HCT116 (cell line): Measurements from ENCODE around the gene PRR36. TPM values are rescaled to one million over a fixed set of nuclear protein-coding genes. Genes with fewer than 3 reads are reported as not detected.

ENCODE experiments used
- ATAC-seq: fragments of 200-7000 bp; cut with Tn5 transposase; 2 replicates; pipeline ENCODE4 v1.9.1; 2020; ENCODE audit warnings: mild to moderate bottlenecking, moderate library complexity
- BruUV-seq: library from RNA; stranded (reverse); fragments of 400-500 nt; replicated peaks from 2 replicates; lab custom pipeline; 2021; lab: Mats Ljungman, UMichigan
- CTCF ChIA-PET: fragments of 300-600 bp; sonication (Branson Sonifier 250); formaldehyde crosslinking; loops from one replicate; lab custom pipeline; 2021; ENCODE audit warnings: antibody characterized with exemption; lab: Charles Lee
- POLR2A ChIA-PET: fragments of 300-600, 350-600 bp; sonication (Branson Sonifier 250); formaldehyde crosslinking; loops from one replicate; lab custom pipeline; 2021; ENCODE audit warnings: antibody characterized with exemption; lab: Charles Lee
- RAD21 ChIA-PET, 2 experiments: fragments of 300-600 bp; sonication (Branson Sonifier 250); formaldehyde crosslinking; loops; one replicate each; lab custom pipeline; 2023; ENCODE audit warnings: low total read pairs in 2 of 2; ENCODE audit not compliant: uncharacterized antibody in 2 of 2, unreplicated experiment in 2 of 2, low non-redundant PET in 1 of 2; lab: Charles Lee
- DNase-seq: peaks from one replicate; pipeline ENCODE4 v3.0.0-alpha.2; 2010; ENCODE audit warnings: low read depth, low spot score
- H2AFZ ChIP-seq: fragments of 200-600 bp; shearing (Covaris generic), sonication (generic); 2 replicates; pipeline ENCODE4 v1.6.1; 2017; ENCODE audit warnings: low read depth, mixed run types, mixed read lengths, antibody characterized with exemption, low read length; ENCODE audit not compliant: poor library complexity, severe bottlenecking
- H3K27ac ChIP-seq: 2 replicates; pipeline ENCODE4 v1.5.1; 2012; ENCODE audit warnings: low read depth, low read length
- H3K27me3 ChIP-seq: fragments of 200-600 bp; sonication (generic); 2 replicates; pipeline ENCODE4 v1.6.1; 2016; ENCODE audit warnings: mixed run types, low read length, mixed read lengths; ENCODE audit not compliant: insufficient read depth
- H3K36me3 ChIP-seq, 2 experiments: fragments of 200-500 bp in 1 of 2; fragments of 200-600 bp in 1 of 2; sonication (Bioruptor generic) in 1 of 2; sonication (generic) in 1 of 2; 2 replicates each; pipeline versions ENCODE4 v1.5.1 to v1.6.1; 2014 to 2016; ENCODE audit warnings: low read length in 2 of 2, inconsistent platforms in 1 of 2, mixed read lengths in 1 of 2, mixed run types in 1 of 2; ENCODE audit not compliant: insufficient read depth in 2 of 2, control insufficient read depth in 1 of 2
- H3K4me1 ChIP-seq, 2 experiments: fragments of 200-600 bp in 1 of 2; sonication (generic) in 1 of 2; 2 replicates each; pipeline versions ENCODE4 v1.5.1 to v1.6.1; 2012 to 2017; ENCODE audit warnings: low read length in 2 of 2, inconsistent platforms in 1 of 2, mild to moderate bottlenecking in 1 of 2, mixed read lengths in 1 of 2, mixed run types in 1 of 2, moderate library complexity in 1 of 2; ENCODE audit not compliant: insufficient read depth in 2 of 2, control insufficient read depth in 1 of 2
- H3K4me2 ChIP-seq: fragments of 200-600 bp; sonication (generic); 2 replicates; pipeline ENCODE4 v1.6.1; 2017; ENCODE audit warnings: mixed run types, low read length, mixed read lengths
- H3K4me3 ChIP-seq, 2 experiments: fragments of 200-600 bp in 1 of 2; sonication (generic) in 1 of 2; replicated peaks in 1 of 2; 2 replicates each; pipeline ENCODE4 v1.5.1; 2011 to 2016; ENCODE audit warnings: low read length in 2 of 2, control low read depth in 1 of 2, low read depth in 1 of 2, mild to moderate bottlenecking in 1 of 2, mixed read lengths in 1 of 2, mixed run types in 1 of 2
- H3K79me2 ChIP-seq: fragments of 200-600 bp; sonication (generic); 2 replicates; pipeline ENCODE4 v1.6.1; 2017; ENCODE audit warnings: mild to moderate bottlenecking, mixed run types, low read length, moderate library complexity, mixed read lengths; ENCODE audit not compliant: insufficient read depth
- H3K9ac ChIP-seq: fragments of 200-600 bp; sonication (generic); 2 replicates; pipeline ENCODE4 v1.6.1; 2016; ENCODE audit warnings: low read length, mixed read lengths
- H3K9me2 ChIP-seq: fragments of 200-600 bp; sonication (generic), shearing (Covaris generic); 2 replicates; pipeline ENCODE4 v1.6.1; 2017; ENCODE audit warnings: mixed run types, mild to moderate bottlenecking, moderate library complexity; ENCODE audit not compliant: insufficient read depth
- H3K9me3 ChIP-seq, 2 experiments: fragments of 200-500 bp in 1 of 2; fragments of 200-600 bp in 1 of 2; sonication (Bioruptor generic) in 1 of 2; sonication (generic) in 1 of 2; 2 replicates each; pipeline ENCODE4 v1.6.1; 2014 to 2017; ENCODE audit warnings: low read length in 2 of 2, mixed read lengths in 2 of 2, inconsistent platforms in 1 of 2, low read depth in 1 of 2, mild to moderate bottlenecking in 1 of 2, mixed run types in 1 of 2, moderate library complexity in 1 of 2; ENCODE audit not compliant: control insufficient read depth in 1 of 2, insufficient read depth in 1 of 2
- H4K20me1 ChIP-seq: fragments of 200-600 bp; sonication (generic), shearing (Covaris generic); 2 replicates; pipeline ENCODE4 v1.6.1; 2017; ENCODE audit warnings: mixed run types, mild to moderate bottlenecking, moderate library complexity; ENCODE audit not compliant: insufficient read depth
- CBX3 ChIP-seq: IDR thresholded peaks from 2 replicates; pipeline ENCODE4 v1.6.1; 2012; ENCODE audit warnings: low read depth
- CEBPB ChIP-seq: IDR thresholded peaks from 2 replicates; pipeline ENCODE4 v1.6.1; 2012; ENCODE audit warnings: low read depth
- EGR1 ChIP-seq: IDR thresholded peaks from 2 replicates; pipeline ENCODE4 v1.6.1; 2012; ENCODE audit warnings: low read depth
- EZH2 ChIP-seq: fragments of 200-600 bp; sonication (generic); IDR thresholded peaks from 2 replicates; pipeline ENCODE4 v1.6.1; 2017; ENCODE audit warnings: antibody characterized with exemption, mixed run types
- EZH2phosphoT487 ChIP-seq: fragments of 200-600 bp; IDR thresholded peaks from 2 replicates; pipeline ENCODE4 v1.6.1; 2018; ENCODE audit warnings: antibody characterized with exemption, borderline replicate concordance
- FOSL1 ChIP-seq: IDR thresholded peaks from 2 replicates; pipeline ENCODE4 v1.6.1; 2012; ENCODE audit warnings: low read depth
- POLR2A ChIP-seq: IDR thresholded peaks from 2 replicates; pipeline ENCODE4 v1.7.0; 2011; ENCODE audit warnings: borderline replicate concordance; ENCODE audit not compliant: insufficient read depth, insufficient read length; ENCODE audit errors: extremely low read depth
- POLR2AphosphoS5 ChIP-seq: IDR thresholded peaks from 2 replicates; pipeline ENCODE4 v1.6.1; 2011; ENCODE audit warnings: mild to moderate bottlenecking, low read depth, low read length, moderate library complexity
- SIN3A ChIP-seq: IDR thresholded peaks from 2 replicates; pipeline ENCODE4 v1.6.1; 2012; ENCODE audit warnings: low read depth
- SRF ChIP-seq: IDR thresholded peaks from 2 replicates; pipeline ENCODE4 v1.6.1; 2012; ENCODE audit warnings: low read depth
- TCF7L2 ChIP-seq: IDR thresholded peaks from 2 replicates; pipeline ENCODE4 v1.7.0; 2011; ENCODE audit warnings: borderline replicate concordance, inconsistent platforms; ENCODE audit not compliant: insufficient read depth, insufficient read length; ENCODE audit errors: extremely low read depth
- ZFX ChIP-seq: fragments of 450-650 bp; IDR thresholded peaks from 2 replicates; pipeline ENCODE4 v1.6.1; 2017
- ZNF274 ChIP-seq: fragments of 200-500 bp; sonication (Bioruptor generic); IDR thresholded peaks from 2 replicates; pipeline ENCODE4 v1.6.1; 2014; ENCODE audit warnings: mild to moderate bottlenecking, low read depth, low read length, inconsistent platforms
- intact Hi-C: fragments of 100-400 bp; cut with micrococcal nuclease; formaldehyde crosslinking; loops from 2 replicates; pipeline ENCODE4 v1.10.0; 2022
- total RNA-seq: library from RNA; stranded (reverse); gene quantifications from one replicate; pipeline ENCODE4 v1.2.1, GENCODE V29; 2021; ENCODE audit not compliant: unreplicated experiment
- TF ChIP-seq, protein P1 (sequence below): IDR thresholded peaks from 2 replicates; pipeline ENCODE4 v1.6.1; 2011; ENCODE audit warnings: mild to moderate bottlenecking, low read length, moderate library complexity; ENCODE audit not compliant: insufficient replicate concordance; ENCODE audit errors: extremely low read depth
- TF ChIP-seq, protein P2 (sequence below): IDR thresholded peaks from 2 replicates; pipeline ENCODE4 v1.6.1; 2012; ENCODE audit warnings: low read depth
- TF ChIP-seq, protein P3 (sequence below), 3 experiments: fragments of 200-600 bp in 1 of 3; sonication (generic) in 1 of 3; IDR thresholded peaks in 2 of 3; conservative IDR thresholded peaks in 1 of 3; 2 replicates each; pipeline ENCODE4 v1.5.1; 2012 to 2017; ENCODE audit warnings: low read depth in 2 of 3, low read length in 2 of 3, antibody characterized with exemption in 1 of 3, borderline replicate concordance in 1 of 3, control low read depth in 1 of 3, mild to moderate bottlenecking in 1 of 3, mixed read lengths in 1 of 3, mixed run types in 1 of 3, moderate library complexity in 1 of 3; ENCODE audit not compliant: insufficient read depth in 1 of 3
- TF ChIP-seq, protein P4 (sequence below): IDR thresholded peaks from 2 replicates; pipeline ENCODE4 v1.6.1; 2012
- TF ChIP-seq, protein P5 (sequence below): IDR thresholded peaks from 2 replicates; pipeline ENCODE4 v1.6.1; 2012

The PRR36 gene
- total RNA-seq, 1 experiment from 2014 or later = 7.5 TPM

DNA sequence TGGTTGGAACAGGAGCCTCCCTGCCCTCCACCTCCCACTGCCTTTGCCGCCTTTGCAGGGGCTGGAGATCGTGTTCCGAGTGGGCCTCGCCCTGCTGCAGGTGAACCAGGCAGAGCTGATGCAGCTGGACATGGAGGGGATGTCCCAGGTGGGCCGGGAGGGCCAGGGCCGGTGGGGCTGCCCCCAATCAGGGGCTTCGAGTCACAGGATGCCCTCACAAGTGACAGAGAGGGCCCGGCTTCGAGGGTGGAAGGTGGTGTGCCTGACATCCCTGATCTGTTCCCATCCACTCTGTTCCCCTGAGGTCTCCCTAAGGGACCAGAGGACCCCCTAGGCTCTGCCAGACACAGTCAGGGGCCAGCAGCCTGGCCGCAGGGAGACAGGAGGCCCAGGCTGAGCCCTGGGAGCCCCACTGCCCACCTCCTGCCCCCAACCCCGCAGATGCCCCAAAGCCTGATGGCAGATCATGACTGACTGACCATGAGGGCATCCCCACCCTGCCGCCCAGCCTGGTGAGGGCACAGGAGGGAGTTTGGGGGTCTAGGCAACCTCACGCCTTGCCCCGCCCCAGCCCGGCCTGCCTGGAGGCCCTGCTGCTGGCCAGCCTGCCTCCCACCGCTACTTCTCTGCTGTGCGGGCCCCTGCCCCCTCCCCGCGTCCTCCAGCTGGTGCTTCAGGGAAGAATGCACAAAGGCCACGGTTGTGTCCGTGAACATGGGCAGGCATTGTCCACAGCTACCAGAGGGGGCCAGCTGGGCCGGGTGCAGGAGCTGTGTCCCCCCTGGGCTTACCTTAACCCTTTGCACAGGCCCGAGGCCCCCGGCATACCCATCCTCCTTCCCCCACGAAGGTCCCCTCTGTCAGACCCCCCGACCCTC is 22.3 kb downstream of the PRR36 start:
- intact Hi-C loops = loop anchor here (5.0 kb wide), 1 partner anchor 70 kb away; the partner anchor contains the start of gene SNAPC2
- no peaks in the 10 kb centered on the region for H3K9me3 ChIP-seq

More for the DNA sequence above, 22.3 kb downstream of the PRR36 start:
- Histone ChIP-seq H4K20me1 (no peaks in the 10 kb centered on the region), H3K27me3 (no peaks in the 10 kb centered on the region), H3K79me2 (no peaks in the 10 kb centered on the region), H2AFZ (no peak overlapping the region), H3K36me3 (no peaks in the 10 kb centered on the region), H3K27ac (no peak overlapping the region), H3K4me3 (no peak overlapping the region), H3K4me1 (peaks cover 11 to 18% of the 10 kb centered on the region in 2 experiments; a peak in 3 of 4 replicates), H3K9ac (no peak overlapping the region), H3K9me2 (no peaks in the 10 kb centered on the region), H3K4me2 (no peak overlapping the region)
- CTCF ChIA-PET = interaction anchor here (0.8 to 2.8 kb wide), 8 partner anchors 8 to 400 kb away, joined by 3 to 29 read pairs (median 4); partner anchors contain the start of genes EVI5L, MAP2K7 and SNAPC2
- no peak for TF ChIP-seq TCF7L2
- no peak for TF ChIP-seq EZH2phosphoT487
- no peak for TF ChIP-seq SRF
- TF ChIP-seq POLR2AphosphoS5 = no peak
- TF ChIP-seq POLR2A = no peak
- no peak for TF ChIP-seq FOSL1
- TF ChIP-seq, protein P1, sequence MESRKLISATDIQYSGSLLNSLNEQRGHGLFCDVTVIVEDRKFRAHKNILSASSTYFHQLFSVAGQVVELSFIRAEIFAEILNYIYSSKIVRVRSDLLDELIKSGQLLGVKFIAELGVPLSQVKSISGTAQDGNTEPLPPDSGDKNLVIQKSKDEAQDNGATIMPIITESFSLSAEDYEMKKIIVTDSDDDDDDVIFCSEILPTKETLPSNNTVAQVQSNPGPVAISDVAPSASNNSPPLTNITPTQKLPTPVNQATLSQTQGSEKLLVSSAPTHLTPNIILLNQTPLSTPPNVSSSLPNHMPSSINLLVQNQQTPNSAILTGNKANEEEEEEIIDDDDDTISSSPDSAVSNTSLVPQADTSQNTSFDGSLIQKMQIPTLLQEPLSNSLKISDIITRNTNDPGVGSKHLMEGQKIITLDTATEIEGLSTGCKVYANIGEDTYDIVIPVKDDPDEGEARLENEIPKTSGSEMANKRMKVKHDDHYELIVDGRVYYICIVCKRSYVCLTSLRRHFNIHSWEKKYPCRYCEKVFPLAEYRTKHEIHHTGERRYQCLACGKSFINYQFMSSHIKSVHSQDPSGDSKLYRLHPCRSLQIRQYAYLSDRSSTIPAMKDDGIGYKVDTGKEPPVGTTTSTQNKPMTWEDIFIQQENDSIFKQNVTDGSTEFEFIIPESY = no peak
- TF ChIP-seq, protein P2, sequence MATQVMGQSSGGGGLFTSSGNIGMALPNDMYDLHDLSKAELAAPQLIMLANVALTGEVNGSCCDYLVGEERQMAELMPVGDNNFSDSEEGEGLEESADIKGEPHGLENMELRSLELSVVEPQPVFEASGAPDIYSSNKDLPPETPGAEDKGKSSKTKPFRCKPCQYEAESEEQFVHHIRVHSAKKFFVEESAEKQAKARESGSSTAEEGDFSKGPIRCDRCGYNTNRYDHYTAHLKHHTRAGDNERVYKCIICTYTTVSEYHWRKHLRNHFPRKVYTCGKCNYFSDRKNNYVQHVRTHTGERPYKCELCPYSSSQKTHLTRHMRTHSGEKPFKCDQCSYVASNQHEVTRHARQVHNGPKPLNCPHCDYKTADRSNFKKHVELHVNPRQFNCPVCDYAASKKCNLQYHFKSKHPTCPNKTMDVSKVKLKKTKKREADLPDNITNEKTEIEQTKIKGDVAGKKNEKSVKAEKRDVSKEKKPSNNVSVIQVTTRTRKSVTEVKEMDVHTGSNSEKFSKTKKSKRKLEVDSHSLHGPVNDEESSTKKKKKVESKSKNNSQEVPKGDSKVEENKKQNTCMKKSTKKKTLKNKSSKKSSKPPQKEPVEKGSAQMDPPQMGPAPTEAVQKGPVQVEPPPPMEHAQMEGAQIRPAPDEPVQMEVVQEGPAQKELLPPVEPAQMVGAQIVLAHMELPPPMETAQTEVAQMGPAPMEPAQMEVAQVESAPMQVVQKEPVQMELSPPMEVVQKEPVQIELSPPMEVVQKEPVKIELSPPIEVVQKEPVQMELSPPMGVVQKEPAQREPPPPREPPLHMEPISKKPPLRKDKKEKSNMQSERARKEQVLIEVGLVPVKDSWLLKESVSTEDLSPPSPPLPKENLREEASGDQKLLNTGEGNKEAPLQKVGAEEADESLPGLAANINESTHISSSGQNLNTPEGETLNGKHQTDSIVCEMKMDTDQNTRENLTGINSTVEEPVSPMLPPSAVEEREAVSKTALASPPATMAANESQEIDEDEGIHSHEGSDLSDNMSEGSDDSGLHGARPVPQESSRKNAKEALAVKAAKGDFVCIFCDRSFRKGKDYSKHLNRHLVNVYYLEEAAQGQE = no peak
- no peak for TF ChIP-seq EGR1
- no peak for TF ChIP-seq SIN3A
- no peak for TF ChIP-seq EZH2
- TF ChIP-seq, protein P3, sequence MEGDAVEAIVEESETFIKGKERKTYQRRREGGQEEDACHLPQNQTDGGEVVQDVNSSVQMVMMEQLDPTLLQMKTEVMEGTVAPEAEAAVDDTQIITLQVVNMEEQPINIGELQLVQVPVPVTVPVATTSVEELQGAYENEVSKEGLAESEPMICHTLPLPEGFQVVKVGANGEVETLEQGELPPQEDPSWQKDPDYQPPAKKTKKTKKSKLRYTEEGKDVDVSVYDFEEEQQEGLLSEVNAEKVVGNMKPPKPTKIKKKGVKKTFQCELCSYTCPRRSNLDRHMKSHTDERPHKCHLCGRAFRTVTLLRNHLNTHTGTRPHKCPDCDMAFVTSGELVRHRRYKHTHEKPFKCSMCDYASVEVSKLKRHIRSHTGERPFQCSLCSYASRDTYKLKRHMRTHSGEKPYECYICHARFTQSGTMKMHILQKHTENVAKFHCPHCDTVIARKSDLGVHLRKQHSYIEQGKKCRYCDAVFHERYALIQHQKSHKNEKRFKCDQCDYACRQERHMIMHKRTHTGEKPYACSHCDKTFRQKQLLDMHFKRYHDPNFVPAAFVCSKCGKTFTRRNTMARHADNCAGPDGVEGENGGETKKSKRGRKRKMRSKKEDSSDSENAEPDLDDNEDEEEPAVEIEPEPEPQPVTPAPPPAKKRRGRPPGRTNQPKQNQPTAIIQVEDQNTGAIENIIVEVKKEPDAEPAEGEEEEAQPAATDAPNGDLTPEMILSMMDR (IDR thresholded peaks at IDR 0.05 in 2 of 3, conservative IDR thresholded peaks at IDR 0.05 in 1 of 3; ENCODE audit: borderline replicate concordance in 1 of 3, insufficient read depth in 1 of 3, low read depth in 2 of 3, low read length in 2 of 3) = no peak
- TF ChIP-seq, protein P4, sequence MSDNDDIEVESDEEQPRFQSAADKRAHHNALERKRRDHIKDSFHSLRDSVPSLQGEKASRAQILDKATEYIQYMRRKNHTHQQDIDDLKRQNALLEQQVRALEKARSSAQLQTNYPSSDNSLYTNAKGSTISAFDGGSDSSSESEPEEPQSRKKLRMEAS = no peak
- TF ChIP-seq ZNF274 = no peak
- TF ChIP-seq, protein P5, sequence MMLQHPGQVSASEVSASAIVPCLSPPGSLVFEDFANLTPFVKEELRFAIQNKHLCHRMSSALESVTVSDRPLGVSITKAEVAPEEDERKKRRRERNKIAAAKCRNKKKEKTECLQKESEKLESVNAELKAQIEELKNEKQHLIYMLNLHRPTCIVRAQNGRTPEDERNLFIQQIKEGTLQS = no peak
- TF ChIP-seq CBX3 = no peak
- TF ChIP-seq CEBPB = no peak
- TF ChIP-seq ZFX = no peak
- POLR2A ChIA-PET = interaction anchor here (0.6 kb wide), 1 partner anchor 85 kb away, joined by 3 read pairs; no protein-coding TSS in a partner anchor
- RAD21 ChIA-PET = interaction anchor here in 1 of 2 experiments (1.6 kb wide), 1 partner anchor 69 kb away, joined by 7 read pairs; the partner anchor contains the start of gene SNAPC2
- ATAC-seq (no peak), DNase-seq (no peak)
- no TSS peak for BruUV-seq
